KOPT-K1 (cell line): ENCODE results near the gene PNPLA1.

Experiments used
- H3K27ac ChIP-seq: fragments of 200-600 bp; sonication (generic); 2 replicates; pipeline ENCODE4 v1.5.1; 2016; ENCODE audit warnings: antibody characterized with exemption, mild to moderate bottlenecking, low read depth, low read length; ENCODE audit not compliant: poor library complexity, severe bottlenecking
- H3K36me3 ChIP-seq: fragments of 200-600 bp; sonication (generic); 2 replicates; pipeline ENCODE4 v1.5.1; 2017; ENCODE audit warnings: antibody characterized with exemption, mild to moderate bottlenecking, low read length, moderate library complexity; ENCODE audit not compliant: insufficient read depth
- H3K9me3 ChIP-seq: fragments of 200-600 bp; sonication (generic); 2 replicates; pipeline ENCODE4 v1.5.1; 2017; ENCODE audit warnings: antibody characterized with exemption, low read length, mild to moderate bottlenecking; ENCODE audit not compliant: insufficient read depth, poor library complexity, severe bottlenecking

The PNPLA1 gene

GRCh38 chr6:36312854-36313648, 43.2 kb downstream of the PNPLA1 start:
- Histone ChIP-seq H3K36me3 (no peaks in the 10 kb centered on the region), H3K9me3 (no peaks in the 10 kb centered on the region), H3K27ac (no peak overlapping the region)

DNA sequence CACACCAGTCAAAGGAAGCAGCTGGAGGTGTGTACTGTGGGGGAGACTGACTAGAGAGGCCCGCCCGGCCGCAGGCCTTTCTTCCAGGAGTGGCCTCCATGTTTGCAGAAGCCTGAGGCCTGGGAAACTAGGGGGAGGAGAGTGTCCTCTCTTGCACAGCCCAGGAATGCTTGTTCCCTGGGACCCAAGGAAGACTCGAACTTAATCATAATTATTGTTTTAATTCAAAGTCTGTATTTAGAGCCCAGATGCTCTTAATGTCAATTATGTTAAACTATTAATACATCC, 43.7 kb downstream of the PNPLA1 start:
- H3K27ac ChIP-seq, result no peak overlapping the region
- no peaks in the 10 kb centered on the region for H3K9me3 ChIP-seq

DNA sequence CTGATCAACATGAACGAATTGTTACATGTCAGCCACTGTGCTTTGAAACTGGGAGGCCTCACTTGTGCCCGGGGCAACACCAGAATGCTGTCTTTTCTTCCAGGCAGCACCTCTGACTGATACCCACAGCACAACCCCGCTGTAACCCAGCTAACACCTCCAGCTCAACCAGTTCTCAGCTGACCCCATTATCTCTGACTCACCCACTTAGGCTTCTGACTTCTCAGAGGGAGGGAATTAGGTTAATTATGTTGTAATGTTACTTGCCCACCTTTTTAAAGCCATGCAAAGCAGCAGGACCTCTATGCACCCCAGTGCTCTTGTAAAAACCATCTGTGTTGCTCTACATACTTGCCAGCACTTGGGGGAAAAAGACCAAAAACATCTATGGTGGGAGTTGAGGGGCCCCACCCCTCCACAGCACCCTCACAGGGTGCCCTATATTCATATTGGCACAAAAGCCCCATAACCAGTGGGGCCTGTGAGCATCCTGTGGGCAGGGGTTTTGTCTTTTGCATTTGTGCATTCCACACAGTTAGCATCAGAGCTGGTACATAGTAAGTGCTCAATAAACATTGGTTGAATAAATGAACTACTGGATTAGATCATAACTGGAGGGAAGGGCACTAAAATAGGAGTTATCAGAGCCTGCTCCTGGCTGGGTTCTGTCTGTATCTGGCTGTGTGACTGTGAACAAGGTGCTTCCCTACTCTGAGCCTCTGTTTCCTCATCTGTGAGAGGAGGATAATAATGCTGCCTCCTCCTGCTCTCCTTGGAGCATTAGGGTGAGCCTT, 44.6 kb downstream of the PNPLA1 start:
- Histone ChIP-seq H3K9me3 (no peaks in the 10 kb centered on the region), H3K27ac (no peak overlapping the region), H3K36me3 (no peaks in the 10 kb centered on the region)

More for the DNA sequence above, 43.7 kb downstream of the PNPLA1 start:
- H3K36me3 ChIP-seq, result no peaks in the 10 kb centered on the region

- no peaks in the 10 kb centered on the region for H3K9me3 ChIP-seq
- H3K27ac ChIP-seq, result no peak overlapping the region
- no peaks in the 10 kb centered on the region for H3K36me3 ChIP-seq
Measured at GRCh38 chr6:36315921-36316320, 46.1 kb downstream of the PNPLA1 start.

DNA sequence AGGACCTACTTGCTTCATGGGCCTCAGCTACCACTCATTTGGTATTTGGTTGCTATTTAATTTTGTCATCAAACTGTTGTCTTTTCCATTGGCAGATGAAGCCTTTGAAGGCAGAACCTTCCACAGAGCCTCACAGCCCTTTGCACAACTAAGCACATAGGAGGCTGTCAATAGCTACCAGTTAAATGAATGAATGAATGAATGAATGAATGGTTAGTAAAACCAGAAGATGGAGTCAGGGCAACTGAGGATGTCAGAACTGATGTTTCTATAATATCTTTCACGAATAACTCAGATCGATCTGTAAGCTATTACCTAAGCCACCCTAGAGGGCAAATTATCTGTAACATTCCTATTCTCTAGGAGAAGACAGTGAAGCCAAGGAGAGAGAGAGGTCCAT, 47.8 kb downstream of the PNPLA1 start:
- H3K27ac ChIP-seq, result no peak overlapping the region
- H3K9me3 ChIP-seq, result no peaks in the 10 kb centered on the region
- H3K36me3 ChIP-seq, result no peaks in the 10 kb centered on the region

DNA sequence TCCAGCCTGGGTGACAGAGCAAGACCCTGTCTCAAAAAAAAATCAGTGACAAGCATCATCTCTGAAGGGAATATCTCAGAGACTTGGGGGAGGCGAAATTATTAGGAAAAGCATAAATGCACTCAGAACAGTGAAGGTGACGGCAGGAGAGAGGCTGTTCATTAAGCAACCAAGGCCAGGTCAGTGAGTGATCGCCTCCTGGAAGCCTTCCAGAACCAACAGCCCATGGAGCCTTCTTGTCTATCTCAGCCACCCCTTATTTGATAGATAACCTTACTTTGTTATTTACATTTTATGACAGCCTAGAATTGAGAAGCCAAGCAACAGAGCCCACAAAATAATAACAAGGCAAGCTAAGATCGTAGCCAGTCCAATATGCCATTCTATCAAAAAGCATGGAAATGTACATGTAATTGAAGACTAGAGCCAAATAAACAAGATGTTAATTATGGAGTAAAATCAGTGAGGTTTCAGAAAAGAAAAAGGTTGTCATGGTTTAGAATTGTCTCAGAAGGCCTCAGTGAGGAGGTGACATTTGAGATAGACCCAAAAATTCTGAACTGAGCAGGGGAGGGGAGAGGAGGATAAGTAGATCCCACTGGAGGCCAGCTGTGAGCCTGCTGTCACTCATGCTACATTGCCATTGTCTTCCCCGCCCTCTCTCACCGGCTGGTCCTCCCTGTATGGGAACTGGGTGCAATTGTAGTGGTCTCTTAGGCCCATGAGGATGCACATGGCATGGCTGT, 49.0 kb downstream of the PNPLA1 start:
- Histone ChIP-seq H3K27ac (no peak overlapping the region), H3K9me3 (no peaks in the 10 kb centered on the region), H3K36me3 (no peaks in the 10 kb centered on the region)

DNA sequence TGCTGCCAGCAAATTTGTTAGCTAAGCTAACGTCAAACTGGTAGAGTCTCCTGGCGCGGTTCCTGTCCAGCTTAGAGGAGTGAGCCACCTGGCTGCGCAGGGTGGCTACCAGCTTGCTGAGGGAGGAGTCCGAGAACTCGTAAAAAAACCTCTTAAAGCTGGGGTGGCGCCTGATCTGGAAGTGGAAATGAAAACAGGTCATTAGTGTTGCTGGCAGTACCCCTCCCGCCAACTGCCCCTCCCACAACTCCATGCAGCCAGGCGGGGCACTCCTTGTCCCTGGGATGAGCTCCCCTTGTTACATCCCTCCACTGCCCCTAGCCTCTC, 49.5 kb downstream of the PNPLA1 start:
- Histone ChIP-seq H3K36me3 (no peaks in the 10 kb centered on the region), H3K27ac (no peak overlapping the region), H3K9me3 (no peaks in the 10 kb centered on the region)

GRCh38 chr6:36319821-36320220, 50.0 kb downstream of the PNPLA1 start:
- Histone ChIP-seq H3K9me3 (no peaks in the 10 kb centered on the region), H3K27ac (no peak overlapping the region), H3K36me3 (no peaks in the 10 kb centered on the region)

DNA sequence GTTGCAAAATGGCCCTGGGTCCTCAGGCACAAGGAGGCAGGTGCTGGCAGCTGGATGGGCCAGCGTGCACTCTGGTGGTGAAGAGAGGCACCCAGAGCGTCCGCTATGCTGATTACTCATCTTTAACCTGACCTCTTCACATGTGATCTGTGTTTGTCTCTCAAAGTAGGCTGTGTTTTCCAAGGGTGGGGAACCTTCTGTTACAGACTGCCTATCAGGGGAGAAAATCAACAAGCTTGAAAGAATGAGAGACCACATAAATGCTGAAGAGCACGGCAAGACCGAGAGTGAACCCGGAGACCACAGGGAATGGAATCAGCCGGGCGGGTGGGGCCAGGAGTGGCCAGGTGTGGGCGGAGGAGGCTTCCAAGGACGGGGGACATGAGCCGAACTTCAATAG, 50.6 kb downstream of the PNPLA1 start:
- H3K27ac ChIP-seq, result no peak overlapping the region
- H3K9me3 ChIP-seq, result no peaks in the 10 kb centered on the region
- H3K36me3 ChIP-seq, result no peaks in the 10 kb centered on the region

DNA sequence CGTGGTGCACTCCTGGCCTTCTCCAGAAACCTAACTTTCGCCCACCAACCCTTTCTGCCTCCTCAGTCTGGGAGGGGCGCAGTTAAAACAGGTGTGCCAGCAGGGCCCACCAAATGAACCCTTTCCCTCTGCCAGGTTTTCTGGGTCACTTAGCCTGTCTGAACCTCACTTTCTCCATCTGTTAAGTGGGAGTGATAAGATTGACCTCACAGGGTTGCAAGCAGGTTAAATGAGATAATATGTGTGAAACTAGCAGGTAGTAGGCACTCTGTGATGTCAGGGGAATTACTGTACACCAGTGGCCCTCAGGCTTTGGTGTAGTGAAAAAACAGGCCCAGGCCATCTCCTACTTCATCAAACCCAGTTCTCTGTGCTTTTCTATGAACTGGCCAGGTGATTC, 52.7 kb downstream of the PNPLA1 start:
- Histone ChIP-seq H3K27ac (no peak overlapping the region), H3K36me3 (no peaks in the 10 kb centered on the region), H3K9me3 (no peaks in the 10 kb centered on the region)

DNA sequence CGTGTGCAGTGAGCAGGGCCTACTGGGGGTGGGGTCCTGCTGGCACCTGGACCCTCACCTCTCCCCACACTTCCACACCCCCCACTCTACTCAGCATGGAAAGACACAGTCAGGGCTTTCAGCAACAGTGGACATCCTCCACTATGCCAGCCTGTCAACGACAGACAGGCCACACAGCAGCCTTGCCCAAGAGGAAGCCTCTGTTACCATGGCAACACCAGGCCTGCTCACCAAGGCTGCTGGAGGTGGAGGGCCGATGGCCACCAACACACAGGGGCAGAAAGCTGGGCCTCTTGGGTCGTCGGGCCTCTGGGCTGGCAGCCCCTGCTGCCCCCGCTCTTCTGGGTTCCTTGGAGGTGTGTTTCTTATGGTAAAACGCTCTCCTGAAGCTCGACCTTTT, 53.2 kb downstream of the PNPLA1 start:
- no peaks in the 10 kb centered on the region for H3K36me3 ChIP-seq
- no peaks in the 10 kb centered on the region for H3K9me3 ChIP-seq
- H3K27ac ChIP-seq, result no peak overlapping the region

DNA sequence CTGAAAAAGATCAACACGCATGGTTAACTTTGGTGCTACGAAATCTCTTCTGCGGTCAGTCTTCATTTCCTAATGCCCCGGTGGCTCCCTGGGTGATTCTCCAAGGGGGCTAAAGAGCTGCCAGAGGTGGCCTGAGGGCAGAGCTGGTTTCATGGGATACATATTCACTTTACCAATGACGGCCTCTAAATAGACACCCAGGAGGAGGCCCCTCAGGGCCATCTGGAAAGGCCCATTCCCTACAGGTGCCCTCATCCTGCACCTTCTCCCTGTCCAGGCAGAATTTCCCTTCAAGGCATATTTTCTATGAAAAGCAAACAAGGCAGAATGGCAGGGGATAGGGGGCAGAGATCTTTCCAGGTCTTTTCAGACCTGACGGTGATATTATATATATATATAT, 54.3 kb downstream of the PNPLA1 start:
- H3K27ac ChIP-seq, result no peak overlapping the region
- no peaks in the 10 kb centered on the region for H3K36me3 ChIP-seq
- H3K9me3 ChIP-seq, result no peaks in the 10 kb centered on the region

DNA sequence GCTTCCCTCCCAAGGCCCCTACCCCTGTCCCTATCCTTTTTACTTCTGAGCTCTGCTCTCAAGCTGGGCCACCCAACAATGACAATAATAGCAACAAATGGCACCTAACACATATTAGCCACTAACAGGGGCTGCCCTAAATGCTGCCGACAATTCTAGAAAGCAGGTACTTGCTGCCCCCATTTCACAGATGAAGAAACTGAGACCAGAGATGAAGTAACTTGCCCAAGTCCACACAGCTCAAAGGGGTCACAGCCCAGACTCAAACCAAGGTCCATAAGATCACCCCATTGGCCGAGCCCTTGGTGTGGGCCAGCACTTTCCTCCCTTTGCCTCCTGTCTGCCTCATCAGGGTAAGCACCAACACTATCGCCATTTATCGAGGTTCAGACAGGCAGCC, 54.9 kb downstream of the PNPLA1 start:
- H3K9me3 ChIP-seq, result no peaks in the 10 kb centered on the region
- no peak overlapping the region for H3K27ac ChIP-seq

DNA sequence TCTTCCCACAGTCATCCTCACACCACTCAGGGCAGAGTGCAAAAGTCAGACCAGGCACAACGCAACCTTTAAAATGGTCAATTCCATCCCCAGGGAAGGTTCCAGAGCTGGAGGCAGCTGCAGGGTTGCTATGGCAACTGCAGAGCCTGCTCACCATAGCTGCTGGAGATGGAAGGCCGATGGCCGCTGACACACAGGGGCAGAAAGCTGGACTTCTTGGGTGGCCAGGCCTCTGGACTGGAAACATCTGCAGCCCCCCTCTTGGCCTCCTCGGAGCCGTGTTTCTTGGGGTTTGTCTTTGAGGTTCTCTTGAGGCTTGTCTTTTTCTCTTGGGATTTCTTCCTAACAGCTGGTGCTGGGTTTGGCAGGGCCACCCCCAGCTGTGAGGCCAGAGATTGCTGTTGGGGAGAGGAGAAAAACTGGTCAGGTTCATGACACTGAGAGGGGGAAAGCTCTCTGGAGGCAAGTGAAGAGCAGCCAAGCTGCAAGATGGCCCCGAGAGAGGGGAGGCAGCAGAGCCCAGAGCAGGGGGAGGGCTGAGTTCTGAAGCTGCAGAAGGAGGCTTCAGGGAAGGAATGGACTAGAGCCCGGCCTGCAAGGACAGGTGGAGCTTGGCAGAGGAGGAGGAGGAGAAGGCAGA, 56.6 kb downstream of the PNPLA1 start:
- no peaks in the 10 kb centered on the region for H3K36me3 ChIP-seq
- no peaks in the 10 kb centered on the region for H3K9me3 ChIP-seq
- no peak overlapping the region for H3K27ac ChIP-seq

More for the DNA sequence above, 54.9 kb downstream of the PNPLA1 start:
- H3K36me3 ChIP-seq, result no peaks in the 10 kb centered on the region

GRCh38 chr6:36327226-36327918, 57.5 kb downstream of the PNPLA1 start:
- Histone ChIP-seq H3K9me3 (no peaks in the 10 kb centered on the region), H3K27ac (no peak overlapping the region), H3K36me3 (no peaks in the 10 kb centered on the region)
